Endodermal cell (in vitro differentiated cells): ENCODE data around the gene TBCE. TPM values are rescaled to one million over a fixed set of nuclear protein-coding genes. Genes with fewer than 3 reads are reported as not detected.

Experiments
- DNase-seq: peaks from one replicate; pipeline ENCODE4 v3.0.0-alpha.2; 2017
- H3K27ac ChIP-seq: 2 replicates; pipeline ENCODE4 v1.5.1; 2013; ENCODE audit warnings: mild to moderate bottlenecking, low read depth, low read length, moderate library complexity
- H3K27me3 ChIP-seq: 2 replicates; pipeline ENCODE4 v1.6.1; 2013; ENCODE audit warnings: mild to moderate bottlenecking, low read length, moderate library complexity; ENCODE audit not compliant: insufficient read depth, control insufficient read depth, poor library complexity, severe bottlenecking
- H3K36me3 ChIP-seq: 2 replicates; pipeline ENCODE4 v1.7.0; 2013; ENCODE audit warnings: mild to moderate bottlenecking, low read length, moderate library complexity; ENCODE audit not compliant: control insufficient read depth, insufficient read depth
- H3K4me1 ChIP-seq: one replicate; pipeline ENCODE4 v1.7.0; 2013; ENCODE audit warnings: low read length; ENCODE audit not compliant: control insufficient read depth, insufficient read depth
- H3K4me3 ChIP-seq: 2 replicates; pipeline ENCODE4 v1.5.1; 2013; ENCODE audit warnings: mild to moderate bottlenecking, low read length, moderate library complexity
- H3K9ac ChIP-seq: 2 replicates; pipeline ENCODE4 v1.6.1; 2013; ENCODE audit warnings: mild to moderate bottlenecking, low read length, moderate library complexity; ENCODE audit not compliant: poor library complexity, severe bottlenecking; ENCODE audit errors: extremely low read depth
- H3K9me3 ChIP-seq: 2 replicates; pipeline ENCODE4 v1.6.1; 2013; ENCODE audit warnings: mild to moderate bottlenecking, low read length, moderate library complexity; ENCODE audit not compliant: control insufficient read depth
- H3K27ac Mint-ChIP-seq: 2 replicates; pipeline ENCODE4 v1.8.0; 2020; ENCODE audit warnings: mixed read lengths
- H3K27me3 Mint-ChIP-seq: 2 replicates; pipeline ENCODE4 v1.8.0; 2021; ENCODE audit warnings: mild to moderate bottlenecking, mixed read lengths; ENCODE audit not compliant: insufficient read depth
- H3K36me3 Mint-ChIP-seq: 2 replicates; pipeline ENCODE4 v1.8.0; 2020; ENCODE audit warnings: low read depth, mixed read lengths
- H3K4me1 Mint-ChIP-seq: 2 replicates; pipeline ENCODE4 v1.8.0; 2020; ENCODE audit warnings: mixed read lengths
- H3K4me3 Mint-ChIP-seq: 2 replicates; pipeline ENCODE4 v1.8.0; 2020; ENCODE audit warnings: mild to moderate bottlenecking, moderate library complexity, mixed read lengths
- H3K9me3 Mint-ChIP-seq: 2 replicates; pipeline ENCODE4 v1.8.0; 2020; ENCODE audit warnings: mild to moderate bottlenecking, mixed read lengths
- WGBS, 2 experiments: methylation state at CpG; one replicate each; pipeline versions ENCODE4 v1.1.5 to v1.1.7; 2013; ENCODE audit warnings: missing lambda C conversion rate in 2 of 2, mixed read lengths in 1 of 2; ENCODE audit not compliant: insufficient coverage in 1 of 2, insufficient read length in 1 of 2; 5-methylcytosine and 5-hydroxymethylcytosine counted together
- total RNA-seq, 2 donors: library from RNA; stranded (reverse); fragmentation: NEBNext Ultra II Directional in 1 of 2; extraction: Animal tissue kit (Norgen Biotek cat#: 25700) in 1 of 2; gene quantifications; 2 replicates in 1 of 2; 3 replicates in 1 of 2; pipeline ENCODE4 v1.2.1, GENCODE V29; 2021
- TF ChIP-seq, protein P1 (sequence below): fragments of 200-600 bp; sonication (generic); conservative IDR thresholded peaks from 2 replicates; pipeline ENCODE4 v1.5.0; 2021; ENCODE audit warnings: antibody characterized with exemption, mild to moderate bottlenecking

TBCE gene
- total RNA-seq, 2 donors from 2014 or later = 31.8 to 33.3 TPM

DNA sequence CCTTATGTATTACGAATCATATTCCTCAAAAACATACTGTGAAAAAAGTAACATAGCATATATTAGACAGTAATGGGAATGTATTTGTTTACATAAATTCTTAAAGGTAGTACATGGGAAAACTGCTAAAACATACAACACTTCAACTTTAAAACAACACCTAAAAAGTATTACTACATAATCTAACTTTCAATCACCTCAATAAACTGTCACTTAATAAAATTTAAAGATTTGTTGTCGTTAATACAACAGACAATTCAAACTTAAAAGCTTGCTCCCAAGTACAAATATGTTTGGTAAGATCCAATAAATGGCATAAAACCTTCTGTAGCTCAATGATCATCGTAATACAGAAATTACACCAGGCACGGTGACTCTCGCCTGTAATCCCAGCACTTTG is 42.9 kb upstream of the TBCE start:
- Mint-ChIP-seq H3K4me3 (no peak overlapping the region), H3K4me1 (peaks cover 31% of the 10 kb centered on the region), H3K36me3 (peaks cover 44% of the 10 kb centered on the region), H3K27ac (no peak overlapping the region), H3K27me3 (no peaks in the 10 kb centered on the region), H3K9me3 (no peaks in the 10 kb centered on the region)
- Histone ChIP-seq H3K27me3 (no peaks in the 10 kb centered on the region), H3K27ac (no peak overlapping the region), H3K4me1 (no peaks in the 10 kb centered on the region), H3K36me3 (peaks cover 49% of the 10 kb centered on the region), H3K4me3 (peak overlapping the region; percentile 97), H3K9ac (no peak overlapping the region), H3K9me3 (no peaks in the 10 kb centered on the region)
- 95% methylated on average over 4 of the region's 5 CpGs; no CpG with 5 or more reads in 1 of the 2 experiments for WGBS, 2 experiments
- TF ChIP-seq, protein P1, sequence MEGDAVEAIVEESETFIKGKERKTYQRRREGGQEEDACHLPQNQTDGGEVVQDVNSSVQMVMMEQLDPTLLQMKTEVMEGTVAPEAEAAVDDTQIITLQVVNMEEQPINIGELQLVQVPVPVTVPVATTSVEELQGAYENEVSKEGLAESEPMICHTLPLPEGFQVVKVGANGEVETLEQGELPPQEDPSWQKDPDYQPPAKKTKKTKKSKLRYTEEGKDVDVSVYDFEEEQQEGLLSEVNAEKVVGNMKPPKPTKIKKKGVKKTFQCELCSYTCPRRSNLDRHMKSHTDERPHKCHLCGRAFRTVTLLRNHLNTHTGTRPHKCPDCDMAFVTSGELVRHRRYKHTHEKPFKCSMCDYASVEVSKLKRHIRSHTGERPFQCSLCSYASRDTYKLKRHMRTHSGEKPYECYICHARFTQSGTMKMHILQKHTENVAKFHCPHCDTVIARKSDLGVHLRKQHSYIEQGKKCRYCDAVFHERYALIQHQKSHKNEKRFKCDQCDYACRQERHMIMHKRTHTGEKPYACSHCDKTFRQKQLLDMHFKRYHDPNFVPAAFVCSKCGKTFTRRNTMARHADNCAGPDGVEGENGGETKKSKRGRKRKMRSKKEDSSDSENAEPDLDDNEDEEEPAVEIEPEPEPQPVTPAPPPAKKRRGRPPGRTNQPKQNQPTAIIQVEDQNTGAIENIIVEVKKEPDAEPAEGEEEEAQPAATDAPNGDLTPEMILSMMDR = no peak
- DNase-seq = no peak

DNA sequence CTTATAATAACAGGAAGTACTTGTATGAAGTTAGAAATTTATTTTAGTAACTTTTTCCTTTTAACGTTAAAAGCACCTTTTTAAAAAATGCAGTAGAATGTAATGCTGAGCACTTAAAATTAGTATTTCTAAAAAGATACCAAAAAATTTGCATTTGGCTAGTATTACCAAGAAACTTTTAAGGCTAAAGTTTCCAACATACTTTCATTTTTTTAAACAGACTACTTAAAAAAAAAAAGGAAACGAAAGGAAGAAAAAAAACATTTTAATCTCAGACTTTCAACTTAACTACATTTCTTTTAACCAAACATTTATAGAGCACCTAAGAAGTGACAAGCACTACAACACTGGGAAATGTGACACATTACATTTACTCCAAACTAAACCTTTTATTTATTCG is 42.1 kb upstream of the TBCE start:
- Mint-ChIP-seq H3K4me1 (peaks cover 31% of the 10 kb centered on the region), H3K36me3 (peaks cover 39% of the 10 kb centered on the region), H3K27ac (no peak overlapping the region), H3K27me3 (no peaks in the 10 kb centered on the region), H3K9me3 (no peaks in the 10 kb centered on the region), H3K4me3 (no peak overlapping the region)
- no peak overlapping the region for H3K27ac ChIP-seq
- TF ChIP-seq, protein P1 = peak; percentile 1
- no peaks in the 10 kb centered on the region for H3K9me3 ChIP-seq
- no peaks in the 10 kb centered on the region for H3K4me1 ChIP-seq
- no peaks in the 10 kb centered on the region for H3K27me3 ChIP-seq
- H3K4me3 ChIP-seq = peak overlapping the region; percentile 97
- no peak for DNase-seq
- WGBS, 2 experiments = 67% methylated on average over 1 to 2 of the region's 3 CpGs
- peak overlapping the region; percentile 91 for H3K9ac ChIP-seq
- peaks cover 46% of the 10 kb centered on the region for H3K36me3 ChIP-seq

DNA sequence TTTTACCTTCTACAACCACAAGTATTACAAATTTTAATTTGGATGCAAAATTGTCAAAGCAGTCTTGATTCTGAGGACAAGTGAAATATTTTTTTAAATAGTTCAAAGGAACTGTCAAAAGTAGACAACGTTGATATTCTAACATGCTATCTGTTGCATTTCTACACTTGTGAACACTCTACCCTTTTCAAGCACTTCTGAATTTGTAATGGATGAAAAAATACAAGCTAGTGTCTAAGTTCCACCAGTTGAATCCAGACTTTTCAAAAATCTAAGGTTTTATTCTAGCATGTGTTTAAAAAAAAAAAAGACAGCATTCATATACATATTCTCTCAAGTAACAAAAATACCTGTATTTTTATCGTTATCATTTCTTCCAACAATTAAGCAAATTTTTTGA is 41.4 kb upstream of the TBCE start:
- Mint-ChIP-seq H3K4me3 (no peak overlapping the region), H3K9me3 (no peaks in the 10 kb centered on the region), H3K27me3 (no peaks in the 10 kb centered on the region), H3K27ac (no peak overlapping the region), H3K4me1 (peaks cover 31% of the 10 kb centered on the region), H3K36me3 (peaks cover 37% of the 10 kb centered on the region)
- Histone ChIP-seq H3K36me3 (peaks cover 41% of the 10 kb centered on the region), H3K9ac (peak overlapping the region; percentile 91), H3K27ac (no peak overlapping the region), H3K4me1 (no peaks in the 10 kb centered on the region), H3K9me3 (no peaks in the 10 kb centered on the region), H3K4me3 (peak overlapping the region; percentile 97), H3K27me3 (no peaks in the 10 kb centered on the region)
- no peak for DNase-seq
- TF ChIP-seq, protein P1 = no peak
- WGBS, 2 experiments = 67 to 85% methylated on average over 1 to 2 of the region's 2 CpGs
